ENCODE results near the gene RHEX.
"Not testable (repeated sequence)": the region's sequence is repeated elsewhere in the genome, so short reads cannot be mapped to it uniquely, and the experiment has no call there.

RHEX gene

GRCh38 chr1:206025283-206025820 is 27.6 kb upstream of the RHEX start:
- no peak for DNase-seq (ENCODE audit: low read depth, low spot score)
- no peak overlapping the region for H3K4me3 ChIP-seq (ENCODE audit: low read length)

GRCh38 chr1:206029484-206029883 is 23.5 kb upstream of the RHEX start:
- no peak for DNase-seq (ENCODE audit: low read depth, low spot score)
- H3K4me3 ChIP-seq (ENCODE audit: low read length): no peak overlapping the region

GRCh38 chr1:206030191-206030590 is 22.8 kb upstream of the RHEX start:
- no peak overlapping the region for H3K4me3 ChIP-seq (ENCODE audit: low read length)
- DNase-seq (ENCODE audit: low read depth, low spot score): no peak

GRCh38 chr1:206030714-206031113 is 22.3 kb upstream of the RHEX start:
- peak; percentile 94 for DNase-seq (ENCODE audit: low read depth, low spot score)
- H3K4me3 ChIP-seq (ENCODE audit: low read length): no peak overlapping the region

GRCh38 chr1:206032380-206033140 is 20.4 kb upstream of the RHEX start:
- H3K4me3 ChIP-seq (ENCODE audit: low read length): no peak overlapping the region
- DNase-seq (ENCODE audit: low read depth, low spot score): no peak

GRCh38 chr1:206035027-206035426 is 17.9 kb upstream of the RHEX start:
- DNase-seq (ENCODE audit: low read depth, low spot score): peak; percentile 63
- peak overlapping the region; percentile 54 for H3K4me3 ChIP-seq (ENCODE audit: low read length)

- H3K4me3 ChIP-seq (ENCODE audit: low read length): no peak overlapping the region
- DNase-seq (ENCODE audit: low read depth, low spot score): no peak
Observed at GRCh38 chr1:206036663-206037455, 16.1 kb upstream of the RHEX start.

GRCh38 chr1:206037581-206037980 is 15.4 kb upstream of the RHEX start:
- H3K4me3 ChIP-seq (ENCODE audit: low read length): no peak overlapping the region
- no peak for DNase-seq (ENCODE audit: low read depth, low spot score)

GRCh38 chr1:206039046-206039973 is 13.7 kb upstream of the RHEX start:
- no peak overlapping the region for H3K4me3 ChIP-seq (ENCODE audit: low read length)
- no peak for DNase-seq (ENCODE audit: low read depth, low spot score)

- no peak overlapping the region for H3K4me3 ChIP-seq (ENCODE audit: low read length)
- no peak for DNase-seq (ENCODE audit: low read depth, low spot score)
Observed at GRCh38 chr1:206040328-206040727, 12.6 kb upstream of the RHEX start.

- no peak overlapping the region for H3K4me3 ChIP-seq (ENCODE audit: low read length)
- no peak for DNase-seq (ENCODE audit: low read depth, low spot score)
Observed at GRCh38 chr1:206041640-206042039, 11.3 kb upstream of the RHEX start.

- no peak overlapping the region for H3K4me3 ChIP-seq (ENCODE audit: low read length)
- DNase-seq (ENCODE audit: low read depth, low spot score): no peak
Observed at GRCh38 chr1:206047271-206047670, 5.7 kb upstream of the RHEX start.

- DNase-seq (ENCODE audit: low read depth, low spot score): no peak
- H3K4me3 ChIP-seq (ENCODE audit: low read length): no peak overlapping the region
Observed at GRCh38 chr1:206048582-206048981, 4.4 kb upstream of the RHEX start.

- H3K4me3 ChIP-seq (ENCODE audit: low read length): no peak overlapping the region
- no peak for DNase-seq (ENCODE audit: low read depth, low spot score)
Observed at GRCh38 chr1:206049293-206049692, 3.7 kb upstream of the RHEX start.

GRCh38 chr1:206049919-206050600 is 2.9 kb upstream of the RHEX start:
- no peak overlapping the region for H3K4me3 ChIP-seq (ENCODE audit: low read length)
- no peak for DNase-seq (ENCODE audit: low read depth, low spot score)

- no peak overlapping the region for H3K4me3 ChIP-seq (ENCODE audit: low read length)
- peak; percentile 95 for DNase-seq (ENCODE audit: low read depth, low spot score)
Observed at GRCh38 chr1:206050655-206051235, 2.2 kb upstream of the RHEX start.

GRCh38 chr1:206052231-206052865 is 625 bp upstream of the RHEX start:
- DNase-seq (ENCODE audit: low read depth, low spot score); H3K4me3 ChIP-seq (ENCODE audit: low read length): not testable (repeated sequence)

GRCh38 chr1:206053616-206054015 is 643 bp downstream of the RHEX start:
- DNase-seq (ENCODE audit: low read depth, low spot score); H3K4me3 ChIP-seq (ENCODE audit: low read length): not testable (repeated sequence)

Measured in Jurkat, Clone E6-1 (cell line).